Vagina (tissue), 2 donors: Measurements from ENCODE around the gene DELE1. TPM values are rescaled to one million over a fixed set of nuclear protein-coding genes. Genes with fewer than 3 reads are reported as not detected.

Source experiments
- DNase-seq, 2 donors: peaks; one replicate each; pipeline ENCODE4 v3.0.0-alpha.2; 2017; ENCODE audit errors: extremely low spot score in 2 of 2
- H3K27ac ChIP-seq: fragments of 200-600 bp; sonication (generic); one replicate; pipeline ENCODE4 v1.5.1; 2019
- H3K27me3 ChIP-seq: fragments of 200-600 bp; sonication (generic); one replicate; pipeline ENCODE4 v1.5.1; 2019
- H3K36me3 ChIP-seq, 2 donors: fragments of 200-600 bp; sonication (generic); one replicate each; pipeline ENCODE4 v1.5.1; 2017 to 2019
- H3K4me1 ChIP-seq: fragments of 200-600 bp; sonication (generic); one replicate; pipeline ENCODE4 v1.5.1; 2019
- H3K4me3 ChIP-seq, 2 donors: fragments of 200-600 bp; sonication (generic); 1 replicate in 1 of 2; 2 replicates in 1 of 2; pipeline ENCODE4 v1.5.1; 2016 to 2019
- H3K9me3 ChIP-seq: fragments of 200-600 bp; sonication (generic); one replicate; pipeline ENCODE4 v1.5.1; 2019
- CTCF ChIP-seq, 3 experiments: fragments of 450-650 bp in 2 of 3; fragments of 200-600 bp in 1 of 3; sonication (generic) in 1 of 3; IDR thresholded peaks; one replicate each; pipeline ENCODE4 v1.5.1; 2017 to 2019; ENCODE audit warnings: antibody characterized with exemption in 3 of 3, mild to moderate bottlenecking in 2 of 3, moderate library complexity in 2 of 3
- POLR2A ChIP-seq, 2 donors: fragments of 450-650 bp; IDR thresholded peaks; one replicate each; pipeline ENCODE4 v1.6.1; 2017; ENCODE audit warnings: antibody characterized with exemption in 2 of 2, mild to moderate bottlenecking in 2 of 2, moderate library complexity in 2 of 2
- POLR2AphosphoS5 ChIP-seq, 2 donors: sonication (generic); formaldehyde crosslinking; IDR thresholded peaks; one replicate each; pipeline ENCODE4 v1.9.0; 2017; ENCODE audit warnings: antibody characterized with exemption in 2 of 2, mild to moderate bottlenecking in 2 of 2, low read depth in 1 of 2; ENCODE audit not compliant: insufficient read depth in 1 of 2
- intact Hi-C: fragments of 100-400 bp; cut with DNase I; formaldehyde crosslinking; loops from one replicate; pipeline ENCODE4 v1.15.1; 2023
- total RNA-seq: library from RNA; depleted of rRNA; stranded (reverse); fragments of >200 nt; gene quantifications from one replicate; pipeline ENCODE4 v1.2.3, GENCODE V29; 2016

Gene DELE1
- total RNA-seq, 1 donor from 2014 or later: 79.1 TPM

DNA sequence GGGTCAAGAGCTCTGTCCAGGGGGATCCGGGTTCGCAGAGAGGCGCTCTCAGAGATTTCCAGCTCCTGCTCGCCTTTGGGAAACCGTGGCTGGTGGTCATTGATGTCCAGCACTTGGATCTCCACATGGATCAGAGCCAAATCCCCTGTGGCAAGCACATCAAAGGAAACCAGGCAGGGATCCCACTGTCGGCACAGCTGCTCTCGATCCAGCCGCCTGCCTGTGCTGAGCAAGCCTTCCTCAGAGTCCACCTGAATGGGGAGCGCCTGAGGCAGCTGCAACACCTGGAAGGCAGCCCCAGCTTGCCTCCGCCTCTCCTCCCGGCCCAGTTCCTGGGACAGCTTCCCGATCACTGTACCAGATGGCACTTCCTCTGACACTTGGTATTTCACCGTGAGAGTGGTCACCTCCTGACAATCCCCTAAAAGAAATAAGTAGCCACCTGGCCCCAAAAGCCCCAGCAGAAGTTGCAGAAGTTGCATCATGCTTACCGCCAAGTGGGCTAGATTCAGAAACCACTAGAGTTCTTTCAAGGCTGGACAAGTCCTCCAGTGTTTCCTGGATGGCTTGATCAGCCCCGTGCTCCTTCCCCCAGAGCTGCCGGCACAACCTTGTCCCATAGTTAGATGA lies 33.8 kb downstream of the DELE1 start:
- H3K36me3 ChIP-seq: no peaks in the 10 kb centered on the region
- no peak overlapping the region for H3K4me3 ChIP-seq
- no peaks in the 10 kb centered on the region for H3K27me3 ChIP-seq
- no peaks in the 10 kb centered on the region for H3K4me1 ChIP-seq
- no peak for TF ChIP-seq POLR2AphosphoS5 (IDR thresholded peaks at IDR 0.05; ENCODE audit: insufficient read depth in 1 of 2, low read depth in 1 of 2)
- TF ChIP-seq POLR2A (IDR thresholded peaks at IDR 0.05): no peak
- TF ChIP-seq CTCF (IDR thresholded peaks at IDR 0.05): no peak
- no peak for DNase-seq
- intact Hi-C loops: loop anchor here (5.0 kb wide), 1 partner anchor 265 kb away; no protein-coding TSS in a partner anchor
- no peaks in the 10 kb centered on the region for H3K9me3 ChIP-seq
- H3K27ac ChIP-seq: no peak overlapping the region

DNA sequence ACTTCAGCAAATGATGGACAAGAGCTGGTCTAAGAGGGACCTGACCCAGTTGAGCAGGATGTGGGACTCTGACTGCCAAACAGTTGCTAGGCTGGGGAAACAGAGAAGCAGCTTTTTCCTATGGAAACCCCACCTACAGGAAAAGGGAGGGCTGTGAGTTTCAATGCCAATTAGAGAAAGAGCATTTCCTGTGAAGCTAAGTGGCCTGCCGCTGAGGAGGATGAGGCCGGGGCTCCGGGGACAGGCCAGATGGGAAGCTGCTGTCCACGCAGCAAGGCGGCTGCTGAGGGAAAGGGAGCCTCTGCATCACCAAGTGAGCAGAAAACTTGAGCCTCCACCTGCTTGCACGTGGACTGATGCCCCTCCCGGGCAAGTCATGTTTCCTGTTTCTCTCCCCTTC lies 34.4 kb downstream of the DELE1 start, which contains the start of gene PCDH12:
Gene PCDH12 (minus strand): TSS at position 90 of the 400 bp plus-strand sequence. CDS start 351 bp downstream, outside the sequence.
- Histone ChIP-seq H3K27me3 (no peaks in the 10 kb centered on the region), H3K36me3 (no peaks in the 10 kb centered on the region), H3K4me3 (no peak within 1 kb of the TSS), H3K9me3 (no peaks in the 10 kb centered on the region), H3K27ac (no peak within 1 kb of the TSS), H3K4me1 (no peaks in the 10 kb centered on the region)
- no peak for DNase-seq
- intact Hi-C loops: loop anchor here (5.0 kb wide), 1 partner anchor 266 kb away; no protein-coding TSS in a partner anchor
- TF ChIP-seq POLR2AphosphoS5 (IDR thresholded peaks at IDR 0.05; ENCODE audit: insufficient read depth in 1 of 2, low read depth in 1 of 2): peak; percentile 27 to 49
- no peak for TF ChIP-seq CTCF (IDR thresholded peaks at IDR 0.05)

- no peak for TF ChIP-seq POLR2A (IDR thresholded peaks at IDR 0.05)
- TF ChIP-seq CTCF (IDR thresholded peaks at IDR 0.05): no peak
- TF ChIP-seq POLR2AphosphoS5 (IDR thresholded peaks at IDR 0.05; ENCODE audit: insufficient read depth in 1 of 2, low read depth in 1 of 2): no peak
- intact Hi-C loops: loop anchor here (5.0 kb wide), 1 partner anchor 266 kb away; no protein-coding TSS in a partner anchor
Measured at GRCh38 chr5:141958546-141959172, 35.0 kb downstream of the DELE1 start.

GRCh38 chr5:141960018-141960417 lies 36.3 kb downstream of the DELE1 start:
- H3K27me3 ChIP-seq: no peaks in the 10 kb centered on the region
- DNase-seq: no peak
- no peak overlapping the region for H3K27ac ChIP-seq
- intact Hi-C loops: loop anchor here (10.0 kb wide), 1 partner anchor 65 kb away; no protein-coding TSS in a partner anchor
- H3K36me3 ChIP-seq: no peaks in the 10 kb centered on the region
- no peaks in the 10 kb centered on the region for H3K4me1 ChIP-seq
- TF ChIP-seq CTCF (IDR thresholded peaks at IDR 0.05) (no peak), POLR2A (IDR thresholded peaks at IDR 0.05) (no peak), POLR2AphosphoS5 (IDR thresholded peaks at IDR 0.05; ENCODE audit: insufficient read depth in 1 of 2, low read depth in 1 of 2) (no peak)
- H3K9me3 ChIP-seq: no peaks in the 10 kb centered on the region
- no peak overlapping the region for H3K4me3 ChIP-seq

More at GRCh38 chr5:141958546-141959172, 35.0 kb downstream of the DELE1 start:
- DNase-seq: no peak
- Histone ChIP-seq H3K4me1 (no peaks in the 10 kb centered on the region), H3K4me3 (no peak overlapping the region), H3K36me3 (no peaks in the 10 kb centered on the region), H3K27ac (no peak overlapping the region), H3K9me3 (no peaks in the 10 kb centered on the region), H3K27me3 (no peaks in the 10 kb centered on the region)
